ENCODE results near the gene FSTL4. TPM values are rescaled to one million over a fixed set of nuclear protein-coding genes. Genes with fewer than 3 reads are reported as not detected.

The FSTL4 gene
- total RNA-seq, 4 donors from 2014 or later: 0.18 to 0.27 (median 0.20) TPM; not detected in 1

- in situ Hi-C loops (cut with MboI; ENCODE audit: low sequenced_read_pairs in 4 of 4): no loop called here
- intact Hi-C loops (cut with DNase I; ENCODE audit: low total_unique reads): no loop called here
- no peak for DNase-seq
These were observed 143.7 kb downstream of the FSTL4 start for GRCh38 chr5:133468596-133468995.

GRCh38 chr5:133467826-133468463, 144.4 kb downstream of the FSTL4 start:
- H3K36me3 ChIP-seq: no peaks in the 10 kb centered on the region
- no peak overlapping the region for H3K4me3 ChIP-seq
- no peaks in the 10 kb centered on the region for H3K4me1 ChIP-seq
- in situ Hi-C loops (cut with MboI; ENCODE audit: low sequenced_read_pairs in 4 of 4): no loop called here
- H3K9me3 ChIP-seq: no peaks in the 10 kb centered on the region
- DNase-seq (no peak), ATAC-seq (no peak)
- intact Hi-C loops (cut with DNase I; ENCODE audit: low total_unique reads): no loop called here
- no peak overlapping the region for H3K27ac ChIP-seq
- no peaks in the 10 kb centered on the region for H3K27me3 ChIP-seq
- no peak for TF ChIP-seq CTCF (IDR thresholded peaks at IDR 0.05 in 4 of 5, conservative IDR thresholded peaks at IDR 0.05 in 1 of 5)
- no peak for TF ChIP-seq POLR2A (IDR thresholded peaks at IDR 0.05)

More at GRCh38 chr5:133468596-133468995, 143.7 kb downstream of the FSTL4 start:
- Histone ChIP-seq H3K27ac (no peak overlapping the region), H3K4me1 (no peaks in the 10 kb centered on the region), H3K27me3 (no peaks in the 10 kb centered on the region), H3K9me3 (no peaks in the 10 kb centered on the region), H3K4me3 (no peak overlapping the region), H3K36me3 (no peaks in the 10 kb centered on the region)
- no peak for TF ChIP-seq CTCF (IDR thresholded peaks at IDR 0.05 in 4 of 5, conservative IDR thresholded peaks at IDR 0.05 in 1 of 5)
- no peak for TF ChIP-seq POLR2A (IDR thresholded peaks at IDR 0.05)
- ATAC-seq: no peak

GRCh38 chr5:133467335-133467779, 145.0 kb downstream of the FSTL4 start:
- no peak for DNase-seq
- H3K36me3 ChIP-seq: no peaks in the 10 kb centered on the region
- TF ChIP-seq CTCF (IDR thresholded peaks at IDR 0.05 in 4 of 5, conservative IDR thresholded peaks at IDR 0.05 in 1 of 5): no peak
- no peak for TF ChIP-seq POLR2A (IDR thresholded peaks at IDR 0.05)
- no peaks in the 10 kb centered on the region for H3K9me3 ChIP-seq
- no peak for ATAC-seq
- H3K27ac ChIP-seq: no peak overlapping the region
- no peak overlapping the region for H3K4me3 ChIP-seq
- in situ Hi-C loops (cut with MboI; ENCODE audit: low sequenced_read_pairs in 4 of 4): no loop called here
- no peaks in the 10 kb centered on the region for H3K4me1 ChIP-seq
- intact Hi-C loops (cut with DNase I; ENCODE audit: low total_unique reads): no loop called here
- no peaks in the 10 kb centered on the region for H3K27me3 ChIP-seq

GRCh38 chr5:133466556-133467334, 145.6 kb downstream of the FSTL4 start:
- intact Hi-C loops (cut with DNase I; ENCODE audit: low total_unique reads): no loop called here
- Histone ChIP-seq H3K4me1 (no peaks in the 10 kb centered on the region), H3K27me3 (no peaks in the 10 kb centered on the region), H3K27ac (no peak overlapping the region), H3K36me3 (no peaks in the 10 kb centered on the region), H3K4me3 (no peak overlapping the region), H3K9me3 (no peaks in the 10 kb centered on the region)
- ATAC-seq (no peak), DNase-seq (no peak)
- in situ Hi-C loops (cut with MboI; ENCODE audit: low sequenced_read_pairs in 4 of 4): no loop called here
- TF ChIP-seq CTCF (IDR thresholded peaks at IDR 0.05 in 4 of 5, conservative IDR thresholded peaks at IDR 0.05 in 1 of 5) (no peak), POLR2A (IDR thresholded peaks at IDR 0.05) (no peak)

Measured in gastrocnemius medialis (tissue), 4 donors.